ENCODE data around the gene SYTL3. TPM values are rescaled to one million over a fixed set of nuclear protein-coding genes. Genes with fewer than 3 reads are reported as not detected.
A peak's percentile ranks its signal among the peaks of the same experiment; 100 is the strongest.
"Not testable (repeated sequence)": the region's sequence is repeated elsewhere in the genome, so short reads cannot be mapped to it uniquely, and the experiment has no call there.

The SYTL3 gene, protein sequence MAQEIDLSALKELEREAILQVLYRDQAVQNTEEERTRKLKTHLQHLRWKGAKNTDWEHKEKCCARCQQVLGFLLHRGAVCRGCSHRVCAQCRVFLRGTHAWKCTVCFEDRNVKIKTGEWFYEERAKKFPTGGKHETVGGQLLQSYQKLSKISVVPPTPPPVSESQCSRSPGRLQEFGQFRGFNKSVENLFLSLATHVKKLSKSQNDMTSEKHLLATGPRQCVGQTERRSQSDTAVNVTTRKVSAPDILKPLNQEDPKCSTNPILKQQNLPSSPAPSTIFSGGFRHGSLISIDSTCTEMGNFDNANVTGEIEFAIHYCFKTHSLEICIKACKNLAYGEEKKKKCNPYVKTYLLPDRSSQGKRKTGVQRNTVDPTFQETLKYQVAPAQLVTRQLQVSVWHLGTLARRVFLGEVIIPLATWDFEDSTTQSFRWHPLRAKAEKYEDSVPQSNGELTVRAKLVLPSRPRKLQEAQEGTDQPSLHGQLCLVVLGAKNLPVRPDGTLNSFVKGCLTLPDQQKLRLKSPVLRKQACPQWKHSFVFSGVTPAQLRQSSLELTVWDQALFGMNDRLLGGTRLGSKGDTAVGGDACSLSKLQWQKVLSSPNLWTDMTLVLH
- 9.5 and 13.8 TPM in 2 replicates for total RNA-seq (2014; rRNA removed)
- 4.8 TPM for polyA plus RNA-seq (2012)

DNA sequence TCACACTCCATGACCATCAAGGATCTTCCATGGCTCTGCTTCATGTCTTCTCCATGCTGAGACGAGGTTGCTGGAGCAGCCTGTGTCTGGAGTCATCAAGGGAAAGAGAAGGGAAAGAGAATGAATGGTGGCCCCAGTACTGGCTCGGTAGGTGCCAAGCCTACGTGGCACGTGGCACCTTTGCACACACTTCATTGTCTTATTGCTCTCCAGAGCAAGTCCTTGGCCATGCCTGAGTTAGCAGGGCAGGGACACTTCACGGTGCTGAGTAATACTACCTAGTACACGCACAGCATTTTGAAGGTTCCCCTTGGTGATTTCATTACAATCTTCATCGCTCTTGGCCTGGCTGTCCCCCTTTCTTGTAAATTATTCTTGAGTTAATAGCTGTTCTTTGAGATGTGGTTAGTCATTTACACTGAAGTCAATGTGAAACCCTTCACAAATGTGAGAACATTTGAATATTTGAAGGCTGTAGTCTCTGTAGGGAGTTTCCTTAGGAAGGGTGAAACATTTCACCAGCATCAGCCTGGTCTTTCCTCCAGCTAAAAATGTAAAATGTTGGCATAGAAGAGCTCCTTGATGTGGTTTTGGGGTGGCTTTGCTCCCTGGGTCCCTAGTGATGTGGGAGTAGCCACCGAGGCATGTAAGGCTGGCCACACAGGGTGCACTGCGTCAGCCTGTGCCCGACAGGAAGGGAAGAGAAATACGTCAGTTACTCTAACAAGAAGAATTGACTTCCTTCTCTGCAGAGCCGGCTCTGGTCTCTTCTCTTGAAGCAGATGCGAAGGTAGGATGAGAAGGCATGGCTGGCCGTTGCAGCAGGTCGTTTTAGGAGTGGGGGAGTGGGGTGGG is at the start of gene SYTL3:
Gene SYTL3 (plus strand): TSS at position 766 of the 855 bp plus-strand sequence. CDS start 13,215 bp downstream, outside the sequence.
- peak; percentile 67 for DNase-seq (ENCODE audit: low read depth)

DNA sequence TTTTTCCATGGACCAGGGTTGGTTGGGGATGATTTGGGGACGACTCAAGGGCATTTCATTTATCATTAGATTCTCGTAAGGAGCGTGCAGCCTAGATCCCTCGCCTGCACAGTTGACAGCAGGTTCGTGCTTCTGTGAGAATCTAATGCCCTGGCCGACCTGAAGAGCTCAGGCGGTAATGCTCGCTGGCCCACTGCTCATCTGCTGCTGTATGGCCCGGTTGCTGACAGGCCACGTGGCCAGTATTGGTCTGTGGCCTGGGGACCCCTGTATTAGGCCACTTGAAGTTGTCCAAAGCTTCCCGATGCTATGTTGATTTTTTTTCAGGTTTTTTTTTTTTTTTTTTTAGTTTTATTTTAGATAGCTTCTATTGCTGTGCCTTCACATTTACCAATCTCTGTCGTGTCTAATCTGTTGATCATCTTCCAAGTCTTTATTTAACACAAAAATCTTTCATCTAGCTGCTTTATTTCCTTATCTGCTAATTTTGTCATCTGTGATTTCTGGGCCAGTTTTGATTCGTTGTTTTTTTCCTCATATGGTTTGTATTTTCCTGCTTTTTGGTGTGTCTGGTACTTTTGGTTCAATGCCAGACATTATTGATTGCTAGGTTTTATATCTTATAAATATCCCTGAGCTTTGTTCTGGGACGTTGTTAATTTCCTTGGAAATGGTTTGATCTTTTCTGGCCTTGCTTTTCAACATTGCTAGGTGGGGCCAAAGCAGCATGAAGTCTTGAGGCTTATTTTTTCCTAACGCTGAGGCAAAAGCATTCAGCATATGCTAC is 46.4 kb upstream of the SYTL3 start:
- DNase-seq (ENCODE audit: low read depth), result no peak

DNA sequence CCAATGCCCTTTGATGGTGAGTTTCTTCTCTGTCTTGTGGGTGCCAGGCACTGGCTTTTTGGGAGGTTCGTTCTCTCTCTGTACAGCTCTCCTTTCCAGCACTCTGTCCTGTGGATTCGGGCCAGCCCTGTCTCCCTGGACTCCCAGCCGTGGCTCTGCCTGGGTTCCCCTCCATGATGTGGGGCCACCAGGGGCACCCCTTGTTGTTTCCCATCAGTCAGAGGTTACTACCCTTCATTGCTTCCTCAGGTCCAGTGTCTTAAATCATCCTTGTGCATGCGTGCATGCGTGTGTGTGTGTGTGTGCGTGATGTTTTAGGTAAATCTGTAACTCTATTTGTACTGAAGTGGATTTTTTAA is 45.8 kb upstream of the SYTL3 start:
- DNase-seq (ENCODE audit: low read depth), result no peak

DNA sequence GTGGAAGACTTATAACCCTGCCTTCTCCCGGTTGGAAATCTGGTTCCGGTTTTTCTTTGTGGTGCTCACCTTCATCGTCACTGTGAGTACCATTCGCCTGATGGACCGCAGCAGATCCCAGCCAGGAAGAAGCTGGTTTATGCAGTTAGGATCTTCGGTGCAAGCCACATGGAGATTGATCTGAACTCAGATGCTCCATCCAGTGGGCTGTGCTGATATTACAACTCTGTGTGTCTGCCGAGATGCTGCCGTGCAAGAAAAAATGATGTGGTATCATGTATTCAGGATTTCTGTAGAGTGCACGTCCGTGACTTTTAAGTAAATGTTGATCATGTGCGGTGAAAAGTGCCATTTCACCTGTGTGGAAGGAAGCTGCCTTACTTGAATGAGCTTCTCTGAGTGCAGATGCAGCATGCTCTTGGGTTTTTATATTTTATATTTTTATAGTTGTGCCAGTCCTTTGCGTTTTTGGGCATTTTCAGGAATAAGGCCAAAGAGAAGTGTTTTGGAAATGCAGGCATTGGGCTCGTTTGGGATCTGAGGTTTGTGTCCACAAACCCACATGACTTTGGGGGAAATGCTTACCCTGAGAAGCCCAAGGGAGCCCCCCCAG is 44.5 kb upstream of the SYTL3 start:
- peak; percentile 69 for DNase-seq (ENCODE audit: low read depth)

DNA sequence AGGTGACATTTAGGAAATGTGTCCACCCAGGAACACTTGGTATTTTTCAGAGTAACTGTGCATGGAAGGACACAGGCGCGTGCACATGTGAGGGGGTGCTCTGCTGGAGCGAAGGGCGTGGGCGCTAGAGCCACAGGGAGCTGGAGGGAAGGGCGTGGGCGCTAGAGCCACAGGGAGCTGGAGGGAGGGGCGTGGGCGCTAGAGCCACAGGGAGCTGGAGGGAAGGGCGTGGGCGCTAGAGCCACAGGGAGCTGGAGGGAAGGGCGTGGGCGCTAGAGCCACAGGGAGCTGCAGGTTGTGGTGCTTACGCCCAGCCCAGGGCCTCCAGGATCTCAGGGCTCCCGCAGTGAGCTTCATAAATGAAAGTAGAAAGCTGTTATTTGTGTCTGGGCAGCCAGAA is 43.8 kb upstream of the SYTL3 start:
- DNase-seq (ENCODE audit: low read depth), result not testable (repeated sequence)

DNA sequence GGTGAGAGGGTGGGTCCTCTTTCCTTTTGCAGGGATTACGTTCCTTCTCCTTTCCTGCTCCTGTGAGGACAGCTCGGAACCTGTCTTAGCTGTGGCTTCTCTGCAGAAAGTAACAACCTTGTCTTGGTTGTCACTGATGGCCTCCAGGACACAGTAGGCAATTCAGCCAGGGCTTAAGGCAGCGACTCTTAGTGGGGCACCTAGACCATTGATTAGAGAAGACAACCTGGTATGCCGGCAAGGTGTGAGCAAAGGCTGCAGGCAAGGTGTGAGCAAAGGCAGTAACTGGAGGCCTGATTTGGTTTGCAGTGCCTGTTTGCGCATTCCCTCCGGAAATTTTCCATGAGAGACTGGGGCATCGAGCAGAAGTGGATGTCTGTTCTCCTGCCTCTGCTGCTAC is 42.9 kb upstream of the SYTL3 start:
- no peak for DNase-seq (ENCODE audit: low read depth)

DNA sequence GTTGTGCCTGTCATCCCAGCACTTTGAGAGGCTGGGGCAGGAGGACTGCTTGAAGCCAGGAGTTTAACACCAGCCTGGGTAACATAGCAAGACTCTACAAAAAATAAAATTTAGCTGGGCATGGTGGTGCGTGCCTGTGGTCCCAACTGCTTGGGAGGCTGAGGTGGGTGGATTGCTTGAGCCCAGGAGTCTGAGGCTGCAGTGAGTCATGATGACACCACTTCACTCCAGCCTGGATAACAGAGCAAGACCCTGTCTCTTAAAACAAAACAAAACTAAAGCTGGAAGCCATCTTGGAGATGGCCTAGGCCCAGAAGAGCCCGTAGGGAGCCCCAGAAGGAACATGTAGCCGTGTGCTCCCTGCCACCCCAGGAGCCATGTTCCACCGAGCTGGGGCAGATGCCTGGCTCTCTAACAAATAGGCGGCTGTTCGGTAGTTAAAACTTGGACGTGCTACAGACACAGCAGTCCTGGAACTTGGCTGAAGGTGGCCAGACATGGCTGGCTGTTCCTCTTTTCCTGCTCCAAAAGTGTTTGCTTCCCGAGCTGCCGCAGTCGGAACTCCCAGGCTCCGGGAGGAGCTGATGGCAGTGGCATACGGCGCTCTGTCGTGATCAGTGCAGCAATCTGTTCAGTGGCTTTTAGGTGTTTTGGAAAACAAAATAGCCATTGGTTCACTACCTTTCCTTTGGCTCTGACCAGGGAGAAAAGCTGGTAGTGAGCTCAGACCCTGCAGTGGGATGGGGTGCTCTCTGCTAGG is 42.3 kb upstream of the SYTL3 start:
- DNase-seq (ENCODE audit: low read depth), result peak; percentile 20

DNA sequence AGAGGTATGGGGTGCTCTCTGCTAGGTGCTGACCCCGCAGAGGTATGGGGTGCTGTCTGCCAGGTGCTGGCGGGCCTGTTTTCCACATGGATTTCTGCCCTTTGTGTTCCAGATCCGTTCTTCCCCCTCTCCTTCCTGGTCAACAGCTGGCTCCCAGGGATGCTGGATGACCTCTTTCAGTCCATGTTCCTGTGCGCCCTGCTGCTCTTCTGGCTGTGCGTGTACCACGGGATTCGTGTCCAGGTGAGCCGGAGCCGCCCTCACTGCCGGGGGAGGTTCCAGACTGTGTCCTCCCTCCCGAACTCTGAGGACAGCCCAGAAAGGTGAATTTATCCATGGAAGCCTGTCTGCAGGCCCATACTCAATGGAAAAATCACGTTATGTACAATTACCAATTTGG is 41.6 kb upstream of the SYTL3 start:
- no peak for DNase-seq (ENCODE audit: low read depth)

DNA sequence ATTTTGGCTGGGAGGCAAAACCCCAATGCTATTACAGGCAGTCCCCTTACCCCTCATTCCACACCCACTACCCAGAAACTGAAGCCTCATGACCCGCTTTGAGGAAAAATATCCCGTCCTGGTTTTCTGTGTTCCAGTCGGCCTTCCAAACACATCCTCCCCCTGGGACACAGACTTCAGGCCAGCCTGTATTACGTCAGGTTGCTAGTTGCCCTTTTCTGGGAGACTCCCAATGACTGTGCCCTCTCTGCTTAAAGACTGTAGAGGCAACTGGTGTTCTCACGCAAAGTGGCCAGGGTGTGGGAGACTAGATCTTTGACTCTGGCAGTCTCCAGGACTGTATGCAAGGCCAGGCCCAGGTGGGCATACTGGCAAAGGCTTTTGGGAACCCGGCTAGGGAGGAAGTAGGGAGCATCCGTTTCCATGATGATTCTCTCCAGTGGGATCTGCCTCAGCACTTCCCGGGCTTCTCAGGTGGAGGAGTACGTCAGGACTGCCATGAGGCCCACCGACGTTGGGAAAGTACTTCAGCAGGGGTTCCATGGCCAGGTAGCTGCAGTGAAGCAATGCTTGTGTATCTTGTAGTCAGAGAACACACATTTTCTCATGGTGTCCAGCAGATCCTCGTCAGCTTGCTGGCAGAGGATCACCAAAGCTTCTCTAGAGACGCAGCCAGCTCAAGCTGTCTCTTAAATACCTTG is 40.2 kb upstream of the SYTL3 start:
- no peak for DNase-seq (ENCODE audit: low read depth)

DNA sequence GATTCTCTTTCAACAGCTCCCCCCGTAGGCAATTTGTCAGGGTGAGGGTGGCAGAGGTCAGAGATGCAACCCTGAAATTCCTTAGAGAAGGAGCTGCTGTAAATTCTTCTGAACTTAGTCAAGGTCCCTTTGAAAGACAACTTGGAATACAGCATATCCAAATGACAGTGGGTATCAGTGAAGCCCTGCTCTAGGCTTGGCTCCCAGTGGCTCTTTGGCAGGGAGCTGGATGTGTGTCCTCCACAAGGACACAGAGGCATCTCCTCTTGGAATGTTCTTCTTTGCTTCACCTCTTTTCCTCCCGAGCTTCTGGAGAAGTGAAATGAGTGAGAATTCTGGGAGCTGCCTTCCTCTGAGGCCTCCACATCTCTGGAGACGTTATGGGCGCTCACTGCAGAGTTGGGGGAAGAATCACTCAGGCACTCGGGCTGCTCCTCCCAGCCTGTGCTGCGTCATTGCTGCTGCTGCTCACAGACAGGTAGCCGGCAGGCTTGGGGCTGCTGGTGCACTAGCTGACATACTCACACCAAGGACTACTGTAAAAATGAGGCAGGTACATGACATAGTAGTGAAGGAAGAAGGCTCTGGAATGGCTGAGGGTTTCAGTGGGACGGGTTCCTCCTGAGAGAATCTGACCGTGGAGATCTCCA is 39.4 kb upstream of the SYTL3 start:
- DNase-seq (ENCODE audit: low read depth), result no peak

DNA sequence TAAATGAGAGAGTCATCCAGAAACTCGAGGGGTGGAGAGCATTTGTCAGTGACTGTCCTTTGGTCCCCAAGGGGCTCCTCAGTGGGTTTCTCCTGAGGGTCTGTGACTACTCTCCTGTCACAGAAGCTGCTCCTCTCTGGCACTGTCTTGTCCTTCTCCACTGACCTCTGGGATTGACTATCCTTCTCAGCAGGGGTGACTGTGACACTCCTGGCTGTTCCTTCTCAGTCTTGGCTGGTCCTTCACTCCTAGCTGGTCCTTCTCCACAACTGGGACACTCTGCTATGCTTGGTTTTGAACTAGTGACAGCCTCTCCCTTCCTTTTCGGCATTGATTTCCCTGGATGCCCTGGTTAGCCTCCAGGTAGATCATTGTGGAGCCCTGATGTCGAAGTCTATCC is 38.8 kb upstream of the SYTL3 start:
- no peak for DNase-seq (ENCODE audit: low read depth)

DNA sequence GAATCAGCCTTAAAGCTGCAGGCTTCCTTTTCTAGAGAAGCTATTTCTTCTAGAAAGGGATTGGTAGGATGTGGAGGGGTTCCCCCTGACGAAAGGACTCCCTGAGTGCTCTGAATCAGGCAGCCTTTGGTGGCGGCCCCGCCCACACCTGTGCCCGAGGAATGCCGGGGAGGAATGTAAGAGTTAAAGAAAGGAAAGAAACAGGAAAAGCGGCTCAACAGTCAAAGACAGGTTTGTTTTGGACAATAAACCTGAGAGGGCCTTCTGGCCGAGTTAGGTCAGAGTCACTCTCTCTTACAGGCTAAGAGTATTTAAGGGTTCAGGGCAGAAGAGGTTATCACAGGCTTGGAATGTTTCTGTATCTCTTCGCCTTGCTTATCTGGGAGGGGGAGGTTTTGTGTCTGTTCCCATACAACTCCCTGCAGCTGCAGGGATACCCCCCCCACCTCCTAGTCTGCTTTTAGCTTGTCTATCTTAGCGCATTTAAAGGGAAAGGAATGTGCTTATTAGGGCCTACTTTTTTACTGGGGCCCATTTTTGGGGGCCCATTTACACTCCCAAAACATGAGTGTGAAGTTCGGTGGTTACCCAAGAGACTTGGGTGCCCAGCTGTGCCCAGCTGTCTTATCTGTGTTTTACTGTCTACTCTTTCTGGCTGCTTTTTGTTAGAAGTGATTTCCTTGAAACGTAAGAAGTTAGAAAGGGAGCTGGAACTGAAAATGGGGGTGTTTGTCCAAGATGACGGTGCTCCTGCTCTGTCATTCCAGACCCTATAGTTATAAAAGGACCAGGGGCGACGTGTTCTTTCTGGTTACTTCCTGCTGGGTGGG is 38.1 kb upstream of the SYTL3 start:
- DNase-seq (ENCODE audit: low read depth), result no peak

DNA sequence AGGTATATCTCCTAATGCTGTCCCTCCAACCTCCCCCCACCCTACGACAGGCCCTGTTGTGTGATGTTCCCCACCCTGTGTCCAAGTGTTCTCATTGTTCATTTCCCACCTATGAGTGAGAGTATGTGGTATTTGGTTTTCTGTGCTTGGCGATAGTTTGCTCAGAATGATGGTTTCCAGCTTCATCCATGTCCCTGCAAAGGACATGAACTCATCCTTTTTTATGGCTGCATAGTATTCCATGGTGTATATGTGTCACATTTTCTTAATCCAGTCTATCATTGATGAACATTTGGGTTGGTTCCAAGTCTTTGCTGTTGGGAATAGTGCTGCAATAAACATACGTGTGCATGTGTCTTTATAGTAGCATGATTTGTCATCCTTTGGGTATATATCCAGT is 35.2 kb upstream of the SYTL3 start:
- DNase-seq (ENCODE audit: low read depth), result not testable (repeated sequence)

DNA sequence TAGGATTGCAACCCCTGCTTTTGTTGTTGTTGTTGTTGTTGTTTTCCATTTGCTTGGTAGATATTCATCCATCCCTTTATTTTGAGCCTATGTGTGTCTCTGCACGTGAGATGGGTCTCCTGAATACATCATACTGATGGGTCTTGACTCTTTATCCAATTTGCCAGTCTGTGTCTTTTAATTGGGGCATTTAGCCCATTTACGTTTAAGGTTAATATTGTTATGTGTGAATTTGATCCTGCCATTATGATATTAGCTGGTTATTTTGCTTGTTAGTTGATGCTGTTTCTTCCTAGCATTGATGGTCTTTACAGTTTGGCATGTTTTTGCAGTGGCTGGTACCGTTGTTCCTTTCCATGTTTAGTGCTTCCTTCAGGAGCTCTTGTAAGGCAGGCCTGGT is 31.6 kb upstream of the SYTL3 start:
- not testable (repeated sequence) for DNase-seq (ENCODE audit: low read depth)

DNA sequence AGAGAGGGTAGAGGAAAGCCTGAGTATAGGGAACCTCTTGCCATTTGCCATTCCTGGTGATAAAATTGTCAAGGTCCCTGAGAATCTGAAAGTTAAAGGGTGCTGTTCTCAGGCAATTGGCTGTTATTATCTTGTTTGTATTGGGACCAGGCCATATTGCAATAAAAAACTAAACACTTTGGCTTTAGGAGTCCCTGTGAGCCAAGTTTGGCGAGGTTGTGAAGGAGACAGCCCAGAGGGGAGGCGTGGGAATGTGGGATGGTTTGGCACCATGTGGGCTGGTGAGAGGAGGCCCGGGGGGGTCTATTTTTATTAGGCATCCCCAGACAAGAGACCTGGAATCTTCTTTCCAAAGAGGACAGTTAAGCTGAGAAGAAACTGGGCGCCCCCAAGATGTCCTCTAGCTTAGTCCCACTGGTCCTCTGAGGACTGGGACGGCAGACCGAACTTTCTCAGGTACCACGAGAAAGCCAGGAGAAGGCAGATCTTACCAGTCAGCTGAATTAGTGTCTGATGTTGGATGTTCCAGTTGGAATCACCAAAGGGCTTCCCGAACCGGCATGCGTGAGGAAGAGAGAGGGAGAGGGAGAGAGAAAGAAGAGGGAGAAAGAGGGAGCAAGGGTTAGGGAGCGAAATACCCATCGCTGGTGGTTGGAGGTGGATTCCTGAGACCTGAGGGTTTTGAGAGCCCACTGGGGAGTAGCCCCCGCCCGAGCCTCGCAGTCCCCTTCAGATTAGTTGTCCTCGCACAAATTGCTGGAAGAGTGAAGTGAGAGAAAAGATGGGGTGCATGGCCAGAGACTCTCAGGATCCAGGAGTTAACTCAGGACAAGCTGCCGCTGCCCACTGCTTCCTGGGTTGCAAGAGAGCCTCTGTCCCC is 29.7 kb upstream of the SYTL3 start:
- DNase-seq (ENCODE audit: low read depth), result no peak

DNA sequence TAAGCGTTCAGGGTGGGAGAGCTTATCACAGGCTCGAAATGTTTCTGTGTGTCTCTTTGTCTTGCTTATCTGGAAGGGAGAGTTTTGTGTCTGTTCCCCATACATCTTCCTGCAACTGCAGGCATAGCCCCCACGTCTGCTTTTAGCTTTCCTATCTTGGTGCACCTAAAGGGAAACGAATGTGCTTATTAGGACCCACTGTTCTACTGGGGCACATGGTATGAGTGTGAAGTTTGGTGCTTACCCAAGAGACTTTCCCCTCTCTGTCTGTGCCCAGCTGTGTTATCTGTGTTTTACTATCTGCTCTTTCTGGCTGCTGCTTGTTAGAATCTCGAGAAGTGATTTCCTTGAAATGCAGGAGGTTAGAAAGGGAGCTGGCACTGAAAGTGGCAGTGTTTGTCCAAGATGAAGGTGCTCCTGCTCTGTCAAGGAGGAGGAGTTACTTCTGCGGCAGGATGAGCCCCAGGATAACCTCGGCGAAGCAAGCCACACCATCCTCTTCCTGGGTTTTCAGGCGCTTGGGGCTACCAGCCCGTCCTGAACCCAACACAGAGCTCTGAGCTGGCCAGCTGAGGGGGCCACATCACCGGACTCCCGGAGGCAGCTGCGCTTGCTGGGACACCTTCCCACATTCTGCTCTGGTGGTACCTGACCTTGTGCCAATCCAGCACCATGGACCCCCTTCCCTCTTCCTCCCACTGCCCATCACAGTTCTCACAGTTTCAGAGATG is 28.7 kb upstream of the SYTL3 start:
- DNase-seq (ENCODE audit: low read depth), result no peak
